Effector memory CD8-positive, alpha-beta T cell (primary cell): ENCODE measurements around the gene DUSP22.
"Not testable (repeated sequence)": the region's sequence is repeated elsewhere in the genome, so short reads cannot be mapped to it uniquely, and the experiment has no call there.

Source experiments
- ATAC-seq: fragments of 150-1000 bp; cut with Tn5 transposase; replicated peaks from 2 replicates; pipeline ENCODE4 v1.10.0; 2021; ENCODE audit warnings: mild to moderate bottlenecking, moderate library complexity
- DNase-seq, 3 experiments: peaks; one replicate each; pipeline ENCODE4 v3.0.0; 2021
- H3K27ac Mint-ChIP-seq, 2 donors: one replicate each; pipeline ENCODE4 v1.8.0; 2022; ENCODE audit warnings: mild to moderate bottlenecking in 2 of 2, mixed read lengths in 2 of 2, moderate library complexity in 2 of 2
- H3K27me3 Mint-ChIP-seq, 2 donors: one replicate each; pipeline ENCODE4 v1.8.0; 2022; ENCODE audit warnings: mixed read lengths in 2 of 2
- H3K36me3 Mint-ChIP-seq: one replicate; pipeline ENCODE4 v1.8.0; 2022; ENCODE audit warnings: mild to moderate bottlenecking, moderate library complexity, mixed read lengths; ENCODE audit not compliant: insufficient read depth
- H3K4me1 Mint-ChIP-seq, 2 donors: one replicate each; pipeline ENCODE4 v1.8.0; 2022; ENCODE audit warnings: low read depth in 2 of 2, mixed read lengths in 2 of 2
- H3K4me3 Mint-ChIP-seq, 2 donors: one replicate each; pipeline ENCODE4 v1.8.0; 2022; ENCODE audit warnings: mild to moderate bottlenecking in 2 of 2, mixed read lengths in 2 of 2, moderate library complexity in 2 of 2
- H3K9me3 Mint-ChIP-seq, 2 donors: one replicate each; pipeline ENCODE4 v1.8.0; 2022; ENCODE audit warnings: mixed read lengths in 2 of 2

The DUSP22 gene

GRCh38 chr6:282867-283416 lies 9.3 kb upstream of the DUSP22 start:
- Mint-ChIP-seq H3K9me3 (no peaks in the 10 kb centered on the region), H3K27ac (no peak overlapping the region), H3K4me1 (peaks cover 4 to 15% of the 10 kb centered on the region in 2 donors)

DNA sequence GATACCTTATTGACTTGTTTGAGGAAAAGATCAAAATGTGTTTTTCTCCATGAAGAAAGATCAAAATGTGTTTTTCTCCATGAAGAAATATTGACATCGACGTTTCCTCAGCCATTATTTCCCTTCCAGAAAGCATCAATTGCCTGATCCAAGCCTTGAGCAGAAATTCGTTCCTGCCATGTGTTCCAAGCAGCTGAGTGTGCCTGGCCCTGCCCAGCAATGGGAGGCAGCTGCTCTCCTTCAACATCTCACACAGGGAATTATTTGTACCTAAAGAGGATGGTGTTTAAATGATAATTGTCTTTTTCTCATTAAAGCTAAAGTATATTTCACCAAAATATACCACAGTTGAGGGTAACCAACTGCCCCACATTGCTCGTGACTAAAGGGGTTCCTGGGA lies 7.8 kb upstream of the DUSP22 start:
- no peak for ATAC-seq
- no peak for DNase-seq
- H3K9me3 Mint-ChIP-seq = no peaks in the 10 kb centered on the region
- H3K4me3 Mint-ChIP-seq = no peak overlapping the region
- H3K27me3 Mint-ChIP-seq = no peaks in the 10 kb centered on the region
- H3K36me3 Mint-ChIP-seq = no peaks in the 10 kb centered on the region
- H3K27ac Mint-ChIP-seq = peak overlapping the region in 1 of 2 donors; percentile 8
- H3K4me1 Mint-ChIP-seq = peaks cover 9 to 15% of the 10 kb centered on the region in 2 donors

More at GRCh38 chr6:282867-283416, 9.3 kb upstream of the DUSP22 start:
- H3K4me3 Mint-ChIP-seq = no peak overlapping the region
- ATAC-seq (no peak), DNase-seq (no peak)
- H3K27me3 Mint-ChIP-seq = no peaks in the 10 kb centered on the region
- no peaks in the 10 kb centered on the region for H3K36me3 Mint-ChIP-seq

- H3K4me1 Mint-ChIP-seq = peaks cover 9 to 15% of the 10 kb centered on the region in 2 donors
- H3K4me3 Mint-ChIP-seq = peak overlapping the region in 1 of 2 donors; percentile 5
- H3K9me3 Mint-ChIP-seq = no peaks in the 10 kb centered on the region
- DNase-seq (no peak), ATAC-seq (peak; percentile 58)
- H3K36me3 Mint-ChIP-seq = no peaks in the 10 kb centered on the region
- no peaks in the 10 kb centered on the region for H3K27me3 Mint-ChIP-seq
- H3K27ac Mint-ChIP-seq = peak overlapping the region in 1 of 2 donors; percentile 8
These were observed 7.1 kb upstream of the DUSP22 start for GRCh38 chr6:285030-285771.

DNA sequence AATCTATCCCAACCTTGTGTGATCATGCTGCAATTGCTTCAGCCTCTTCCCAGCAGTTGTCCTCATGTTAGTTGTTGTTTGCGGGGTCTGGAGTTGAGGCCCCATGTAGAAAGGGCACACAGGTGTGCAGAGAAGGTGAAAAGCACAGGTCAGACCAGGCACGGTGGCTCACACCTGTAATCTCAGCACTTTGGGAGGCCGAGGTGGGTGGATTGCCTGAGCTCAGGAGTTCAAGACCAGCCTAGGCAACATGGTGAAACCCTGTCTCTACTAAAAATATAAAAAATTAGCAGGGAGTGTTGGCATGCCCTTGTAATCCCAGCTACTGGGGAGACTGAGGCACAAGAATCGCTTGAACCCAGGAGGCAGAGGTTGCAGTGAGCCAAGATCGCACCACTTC lies 6.4 kb upstream of the DUSP22 start:
- ATAC-seq, DNase-seq, H3K27me3 Mint-ChIP-seq, H3K9me3 Mint-ChIP-seq, H3K36me3 Mint-ChIP-seq, H3K4me3 Mint-ChIP-seq: not testable (repeated sequence)
- peaks cover 13 to 15% of the 10 kb centered on the region in 2 donors for H3K4me1 Mint-ChIP-seq
- peak overlapping the region in 1 of 2 donors; percentile 8 for H3K27ac Mint-ChIP-seq

- no peak for ATAC-seq
- peaks cover 20 to 22% of the 10 kb centered on the region in 2 donors for H3K4me1 Mint-ChIP-seq
- H3K27me3 Mint-ChIP-seq = no peaks in the 10 kb centered on the region
- H3K36me3 Mint-ChIP-seq = peaks cover 11% of the 10 kb centered on the region
- H3K9me3 Mint-ChIP-seq = no peaks in the 10 kb centered on the region
- peak overlapping the region in 1 of 2 donors; percentile 20 for H3K4me3 Mint-ChIP-seq
- no peak for DNase-seq
- H3K27ac Mint-ChIP-seq = peak overlapping the region in 1 of 2 donors; percentile 24
These were observed 5.4 kb upstream of the DUSP22 start for GRCh38 chr6:286681-287488.

GRCh38 chr6:287489-287860 lies 4.8 kb upstream of the DUSP22 start:
- H3K36me3 Mint-ChIP-seq = peaks cover 16% of the 10 kb centered on the region
- H3K4me3 Mint-ChIP-seq = no peak overlapping the region
- no peaks in the 10 kb centered on the region for H3K9me3 Mint-ChIP-seq
- H3K4me1 Mint-ChIP-seq = peaks cover 20 to 22% of the 10 kb centered on the region in 2 donors
- no peak overlapping the region for H3K27ac Mint-ChIP-seq
- DNase-seq (no peak), ATAC-seq (no peak)
- H3K27me3 Mint-ChIP-seq = no peaks in the 10 kb centered on the region

- no peaks in the 10 kb centered on the region for H3K27me3 Mint-ChIP-seq
- no peak overlapping the region for H3K27ac Mint-ChIP-seq
- ATAC-seq = no peak
- H3K4me3 Mint-ChIP-seq = no peak overlapping the region
- no peak for DNase-seq
- H3K36me3 Mint-ChIP-seq = peaks cover 28% of the 10 kb centered on the region
- peaks cover 26 to 32% of the 10 kb centered on the region in 2 donors for H3K4me1 Mint-ChIP-seq
- no peaks in the 10 kb centered on the region for H3K9me3 Mint-ChIP-seq
These were observed 3.4 kb upstream of the DUSP22 start for GRCh38 chr6:288866-289265.

GRCh38 chr6:290111-290922 lies 2.0 kb upstream of the DUSP22 start:
- Mint-ChIP-seq H3K27ac (peak overlapping the region in 1 of 2 donors; percentile 95), H3K27me3 (no peaks in the 10 kb centered on the region), H3K4me1 (peaks cover 30 to 31% of the 10 kb centered on the region in 2 donors), H3K36me3 (peaks cover 28% of the 10 kb centered on the region), H3K4me3 (peak overlapping the region; percentile 15 to 31), H3K9me3 (no peaks in the 10 kb centered on the region)
- DNase-seq (no peak), ATAC-seq (no peak)

DNA sequence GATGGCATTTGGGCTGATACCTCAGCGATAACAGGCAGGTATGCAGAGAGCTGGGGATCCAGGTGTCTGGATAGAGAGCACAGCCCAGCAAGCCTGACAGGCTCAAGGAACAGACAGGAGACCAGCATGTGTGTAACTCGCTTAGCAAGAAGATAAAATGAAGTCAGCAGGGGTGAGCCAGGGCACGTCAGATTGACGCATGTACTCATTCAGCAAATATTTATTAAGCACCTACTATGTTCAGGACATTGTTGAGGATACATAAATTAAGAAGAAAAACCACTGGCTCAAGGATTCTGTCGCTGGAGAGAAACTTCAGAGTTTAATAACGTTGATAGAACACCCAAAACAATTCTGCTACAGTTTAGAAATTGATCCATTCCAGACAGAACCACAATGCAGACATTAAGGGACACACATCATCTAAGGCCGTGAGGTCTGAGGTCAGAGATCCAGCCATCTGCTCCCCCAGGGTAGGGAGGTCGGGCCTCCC lies 1.0 kb upstream of the DUSP22 start:
- DNase-seq = no peak
- no peaks in the 10 kb centered on the region for H3K9me3 Mint-ChIP-seq
- ATAC-seq = no peak
- H3K36me3 Mint-ChIP-seq = peaks cover 28% of the 10 kb centered on the region
- peak overlapping the region; percentile 95 to 96 for H3K27ac Mint-ChIP-seq
- peak overlapping the region; percentile 76 to 81 for H3K4me3 Mint-ChIP-seq
- peaks cover 30 to 32% of the 10 kb centered on the region in 2 donors for H3K4me1 Mint-ChIP-seq
- no peaks in the 10 kb centered on the region for H3K27me3 Mint-ChIP-seq

- Mint-ChIP-seq H3K27me3 (no peaks in the 10 kb centered on the region), H3K36me3 (peaks cover 28% of the 10 kb centered on the region), H3K9me3 (no peaks in the 10 kb centered on the region), H3K27ac (peak overlapping the region; percentile 95 to 96), H3K4me3 (peak overlapping the region; percentile 87 to 92), H3K4me1 (peaks cover 34 to 41% of the 10 kb centered on the region in 2 donors)
- ATAC-seq (peak; percentile 51), DNase-seq (peak; percentile 65 to 69 (median 68))
These were observed 362 bp downstream of the DUSP22 start for GRCh38 chr6:292506-293192.

GRCh38 chr6:293193-294174 lies 1.2 kb downstream of the DUSP22 start:
- Mint-ChIP-seq H3K4me1 (peaks cover 34 to 41% of the 10 kb centered on the region in 2 donors), H3K27me3 (no peaks in the 10 kb centered on the region), H3K27ac (peak overlapping the region; percentile 95 to 96), H3K4me3 (peak overlapping the region; percentile 87 to 92), H3K9me3 (no peaks in the 10 kb centered on the region), H3K36me3 (peaks cover 28% of the 10 kb centered on the region)
- ATAC-seq (peak; percentile 4), DNase-seq (peak in 2 of 3 experiments; percentile 21 to 23)
